ENCODE measurements around the gene TBC1D5.
A peak's percentile ranks its signal among the peaks of the same experiment; 100 is the strongest.

Gene TBC1D5

GRCh38 chr3:17217588-17217987 lies 524.8 kb downstream of the TBC1D5 start:
- no peak for DNase-seq (ENCODE audit: low spot score)

GRCh38 chr3:17213102-17213501 lies 529.3 kb downstream of the TBC1D5 start:
- DNase-seq (ENCODE audit: low spot score), result no peak

- no peak for DNase-seq (ENCODE audit: low spot score)
Observed at GRCh38 chr3:17207979-17208378, 534.5 kb downstream of the TBC1D5 start.

GRCh38 chr3:17207019-17207418 lies 535.4 kb downstream of the TBC1D5 start:
- no peak for DNase-seq (ENCODE audit: low spot score)

GRCh38 chr3:17204049-17204650 lies 538.3 kb downstream of the TBC1D5 start:
- no peak for DNase-seq (ENCODE audit: low spot score)

- DNase-seq (ENCODE audit: low spot score), result no peak
Observed at GRCh38 chr3:17201538-17201937, 540.9 kb downstream of the TBC1D5 start.

GRCh38 chr3:17195856-17196604 lies 546.4 kb downstream of the TBC1D5 start:
- DNase-seq (ENCODE audit: low spot score), result peak; percentile 87

GRCh38 chr3:17195192-17195611 lies 547.2 kb downstream of the TBC1D5 start:
- peak; percentile 96 for DNase-seq (ENCODE audit: low spot score)

GRCh38 chr3:17194116-17194515 lies 548.3 kb downstream of the TBC1D5 start:
- peak; percentile 25 for DNase-seq (ENCODE audit: low spot score)

- DNase-seq (ENCODE audit: low spot score), result no peak
Observed at GRCh38 chr3:17192995-17193394, 549.4 kb downstream of the TBC1D5 start.

- DNase-seq (ENCODE audit: low spot score), result no peak
Observed at GRCh38 chr3:17190353-17191078, 551.9 kb downstream of the TBC1D5 start.

- DNase-seq (ENCODE audit: low spot score), result no peak
Observed at GRCh38 chr3:17188378-17188777, 554.1 kb downstream of the TBC1D5 start.

- DNase-seq (ENCODE audit: low spot score), result peak; percentile 34
Observed at GRCh38 chr3:17187589-17188184, 554.7 kb downstream of the TBC1D5 start.

GRCh38 chr3:17183951-17184550 lies 558.4 kb downstream of the TBC1D5 start:
- DNase-seq (ENCODE audit: low spot score), result no peak

GRCh38 chr3:17182166-17182565 lies 560.3 kb downstream of the TBC1D5 start:
- peak; percentile 68 for DNase-seq (ENCODE audit: low spot score)

- DNase-seq (ENCODE audit: low spot score), result peak; percentile 57
Observed at GRCh38 chr3:17181413-17181907, 561.0 kb downstream of the TBC1D5 start.

GRCh38 chr3:17179381-17180205 lies 562.8 kb downstream of the TBC1D5 start:
- DNase-seq (ENCODE audit: low spot score), result peak; percentile 89

- no peak for DNase-seq (ENCODE audit: low spot score)
Observed at GRCh38 chr3:17176757-17177156, 565.7 kb downstream of the TBC1D5 start.

GRCh38 chr3:17175187-17175807 lies 567.1 kb downstream of the TBC1D5 start:
- DNase-seq (ENCODE audit: low spot score), result no peak

GRCh38 chr3:17166369-17166768 lies 576.1 kb downstream of the TBC1D5 start:
- no peak for DNase-seq (ENCODE audit: low spot score)

GRCh38 chr3:17162116-17162515 lies 580.3 kb downstream of the TBC1D5 start:
- no peak for DNase-seq (ENCODE audit: low spot score)

All from NAMALWA (cell line).